Neural cell (in vitro differentiated cells): ENCODE results near the gene ITPK1. TPM values are rescaled to one million over a fixed set of nuclear protein-coding genes. Genes with fewer than 3 reads are reported as not detected.

Source experiments
- H2AFZ ChIP-seq: fragments of 200-600, 300-800 bp; sonication (generic), shearing (Covaris generic); 2 replicates; pipeline ENCODE4 v1.6.0; 2014; ENCODE audit warnings: low read depth, mild to moderate bottlenecking, antibody characterized with exemption, low read length, moderate library complexity
- H3F3A ChIP-seq: fragments of 200-600 bp; shearing (Covaris generic); 2 replicates; pipeline ENCODE4 v1.6.1; 2016; ENCODE audit warnings: mild to moderate bottlenecking, moderate library complexity, mixed read lengths, antibody characterized with exemption, low read length; ENCODE audit not compliant: insufficient read depth, poor library complexity, severe bottlenecking
- H3K27ac ChIP-seq: fragments of 200-600, 300-800 bp; sonication (generic), shearing (Covaris generic); 2 replicates; pipeline ENCODE4 v1.5.1; 2014; ENCODE audit warnings: mild to moderate bottlenecking, low read length, moderate library complexity
- H3K27me3 ChIP-seq: fragments of 300-800, 200-600 bp; sonication (generic), shearing (Covaris generic); 2 replicates; pipeline ENCODE4 v1.6.0; 2014; ENCODE audit warnings: mild to moderate bottlenecking, low read depth, low read length, moderate library complexity; ENCODE audit not compliant: insufficient read depth
- H3K36me3 ChIP-seq: fragments of 300-800, 200-600 bp; sonication (generic), shearing (Covaris generic); 2 replicates; pipeline ENCODE4 v1.5.1; 2014; ENCODE audit warnings: mild to moderate bottlenecking, antibody characterized with exemption, low read length, moderate library complexity; ENCODE audit not compliant: insufficient read depth
- H3K4me2 ChIP-seq: fragments of 300-800, 200-600 bp; sonication (generic), shearing (Covaris generic); 2 replicates; pipeline ENCODE4 v1.6.0; 2014; ENCODE audit warnings: mild to moderate bottlenecking, low read length
- H3K4me3 ChIP-seq: fragments of 300-800, 200-600 bp; sonication (generic), shearing (Covaris generic); 2 replicates; pipeline ENCODE4 v1.5.1; 2014; ENCODE audit warnings: mild to moderate bottlenecking, low read length, moderate library complexity
- H3K79me2 ChIP-seq: fragments of 200-600 bp; shearing (Covaris generic); replicated peaks from 2 replicates; pipeline ENCODE4 v1.6.0; 2014; ENCODE audit warnings: mild to moderate bottlenecking, low read length, moderate library complexity; ENCODE audit not compliant: insufficient read depth
- H3K9ac ChIP-seq: fragments of 300-800, 200-600 bp; sonication (generic), shearing (Covaris generic); 2 replicates; pipeline ENCODE4 v1.6.1; 2016; ENCODE audit warnings: mild to moderate bottlenecking, low read length, mixed read lengths
- H3K9me2 ChIP-seq: fragments of 200-600 bp; shearing (Covaris generic); 2 replicates; pipeline ENCODE4 v1.6.1; 2016; ENCODE audit warnings: mild to moderate bottlenecking, low read length, mixed read lengths; ENCODE audit not compliant: insufficient read depth
- H3K9me3 ChIP-seq: fragments of 200-600, 300-800 bp; sonication (generic), shearing (Covaris generic); 2 replicates; pipeline ENCODE4 v1.6.1; 2016; ENCODE audit warnings: mild to moderate bottlenecking, mixed run types, low read length, moderate library complexity, mixed read lengths
- H4K20me1 ChIP-seq: fragments of 200-600 bp; shearing (Covaris generic); 2 replicates; pipeline ENCODE4 v1.6.1; 2016; ENCODE audit warnings: mild to moderate bottlenecking, mixed run types; ENCODE audit not compliant: insufficient read depth
- CTCF ChIP-seq: fragments of 450-650 bp; IDR thresholded peaks from 2 replicates; pipeline ENCODE4 v1.5.1; 2014; ENCODE audit warnings: antibody characterized with exemption, mild to moderate bottlenecking, moderate library complexity; ENCODE audit not compliant: poor library complexity, severe bottlenecking
- EP300 ChIP-seq: fragments of 450-650 bp; conservative IDR thresholded peaks from 2 replicates; pipeline ENCODE4 v1.6.1; 2014; ENCODE audit warnings: antibody characterized with exemption, mild to moderate bottlenecking, moderate library complexity; ENCODE audit not compliant: poor library complexity, severe bottlenecking
- EZH2 ChIP-seq: fragments of 200-600, 300-800 bp; shearing (Covaris generic), sonication (generic); IDR thresholded peaks from 2 replicates; pipeline ENCODE4 v1.6.1; 2014; ENCODE audit warnings: antibody characterized with exemption, low read length, borderline replicate concordance, mild to moderate bottlenecking; ENCODE audit not compliant: insufficient read depth, poor library complexity, severe bottlenecking
- MXI1 ChIP-seq: fragments of 450-650 bp; conservative IDR thresholded peaks from 2 replicates; pipeline ENCODE4 v1.6.1; 2014; ENCODE audit warnings: antibody characterized with exemption, mild to moderate bottlenecking; ENCODE audit not compliant: poor library complexity, severe bottlenecking
- POLR2AphosphoS5 ChIP-seq: IDR thresholded peaks from 2 replicates; pipeline ENCODE4 v1.6.1; 2012
- RAD21 ChIP-seq: fragments of 450-650 bp; conservative IDR thresholded peaks from 2 replicates; pipeline ENCODE4 v1.6.1; 2014; ENCODE audit warnings: antibody characterized with exemption, mild to moderate bottlenecking, moderate library complexity
- REST ChIP-seq: IDR thresholded peaks from 2 replicates; pipeline ENCODE4 v1.6.1; 2012; ENCODE audit warnings: borderline replicate concordance
- SMC3 ChIP-seq: fragments of 450-650 bp; conservative IDR thresholded peaks from 2 replicates; pipeline ENCODE4 v1.6.1; 2014; ENCODE audit warnings: antibody characterized with exemption, mild to moderate bottlenecking, moderate library complexity; ENCODE audit not compliant: poor library complexity
- TAF1 ChIP-seq: IDR thresholded peaks from 2 replicates; pipeline ENCODE4 v1.6.1; 2012; ENCODE audit warnings: low read depth
- polyA plus RNA-seq: library from polyadenylated mRNA; depleted of rRNA; stranded (reverse); fragments of >200 nt; gene quantifications from 2 replicates; pipeline ENCODE4 v1.2.3, GENCODE V29; 2014

ITPK1 gene
- polyA plus RNA-seq, 1 donor from 2014 or later = 65.0 TPM

- H3K79me2 ChIP-seq = no peaks in the 10 kb centered on the region
- H4K20me1 ChIP-seq = no peaks in the 10 kb centered on the region
- H3F3A ChIP-seq = no peaks in the 10 kb centered on the region
- no peak overlapping the region for H3K4me2 ChIP-seq
- no peaks in the 10 kb centered on the region for H3K9me3 ChIP-seq
- no peaks in the 10 kb centered on the region for H3K9me2 ChIP-seq
- H3K27me3 ChIP-seq = no peaks in the 10 kb centered on the region
- no peak overlapping the region for H3K4me3 ChIP-seq
- no peak overlapping the region for H3K9ac ChIP-seq
- H3K27ac ChIP-seq = no peak overlapping the region
- H3K36me3 ChIP-seq = no peaks in the 10 kb centered on the region
- no peak overlapping the region for H2AFZ ChIP-seq
- no peak for TF ChIP-seq EZH2
- no peak for TF ChIP-seq SMC3
- no peak for TF ChIP-seq MXI1
- TF ChIP-seq CTCF = no peak
- TF ChIP-seq REST = no peak
- no peak for TF ChIP-seq RAD21
- no peak for TF ChIP-seq TAF1
- no peak for TF ChIP-seq EP300
- TF ChIP-seq POLR2AphosphoS5 = no peak
These were observed 81.1 kb downstream of the ITPK1 start for GRCh38 chr14:93034671-93034994.

GRCh38 chr14:93033983-93034670, 81.6 kb downstream of the ITPK1 start:
- H3K36me3 ChIP-seq = no peaks in the 10 kb centered on the region
- no peaks in the 10 kb centered on the region for H3K79me2 ChIP-seq
- no peaks in the 10 kb centered on the region for H3F3A ChIP-seq
- no peaks in the 10 kb centered on the region for H3K9me2 ChIP-seq
- H3K27me3 ChIP-seq = no peaks in the 10 kb centered on the region
- H3K9me3 ChIP-seq = no peaks in the 10 kb centered on the region
- H3K4me3 ChIP-seq = no peak overlapping the region
- no peaks in the 10 kb centered on the region for H4K20me1 ChIP-seq
- no peak overlapping the region for H3K27ac ChIP-seq
- TF ChIP-seq EZH2 = no peak
- no peak for TF ChIP-seq CTCF
- TF ChIP-seq SMC3 = no peak
- no peak for TF ChIP-seq TAF1
- no peak for TF ChIP-seq EP300
- no peak for TF ChIP-seq MXI1
- no peak for TF ChIP-seq POLR2AphosphoS5
- TF ChIP-seq RAD21 = no peak
- no peak for TF ChIP-seq REST
- no peak overlapping the region for H3K4me2 ChIP-seq
- H3K9ac ChIP-seq = no peak overlapping the region
- H2AFZ ChIP-seq = no peak overlapping the region
